Osteocyte (in vitro differentiated cells): ENCODE measurements around the gene ALOX12. TPM values are rescaled to one million over a fixed set of nuclear protein-coding genes. Genes with fewer than 3 reads are reported as not detected.
A peak's percentile ranks its signal among the peaks of the same experiment; 100 is the strongest.
"Not testable (repeated sequence)": the region's sequence is repeated elsewhere in the genome, so short reads cannot be mapped to it uniquely, and the experiment has no call there.

Source experiments
- DNase-seq: peaks from one replicate; pipeline ENCODE4 v3.0.0; 2021; ENCODE audit warnings: mixed read lengths; ENCODE audit not compliant: unreplicated experiment; ENCODE audit errors: extremely low spot score
- H3K27ac Mint-ChIP-seq: one replicate; pipeline ENCODE4 v1.8.0; 2021; ENCODE audit warnings: mild to moderate bottlenecking, mixed read lengths; ENCODE audit not compliant: unreplicated experiment
- H3K27me3 Mint-ChIP-seq: one replicate; pipeline ENCODE4 v1.8.0; 2021; ENCODE audit warnings: mixed read lengths; ENCODE audit not compliant: unreplicated experiment
- H3K36me3 Mint-ChIP-seq: one replicate; pipeline ENCODE4 v1.8.0; 2021; ENCODE audit warnings: mixed read lengths; ENCODE audit not compliant: unreplicated experiment
- H3K4me1 Mint-ChIP-seq: one replicate; pipeline ENCODE4 v1.8.0; 2021; ENCODE audit warnings: mixed read lengths; ENCODE audit not compliant: unreplicated experiment
- H3K4me3 Mint-ChIP-seq: one replicate; pipeline ENCODE4 v1.8.0; 2021; ENCODE audit warnings: mild to moderate bottlenecking, moderate library complexity, mixed read lengths; ENCODE audit not compliant: unreplicated experiment
- H3K9me3 Mint-ChIP-seq: one replicate; pipeline ENCODE4 v1.8.0; 2021; ENCODE audit warnings: mixed read lengths; ENCODE audit not compliant: unreplicated experiment
- CTCF ChIP-seq: fragments of 200-600 bp; sonication (generic); IDR thresholded peaks from 2 replicates; pipeline ENCODE4 v1.5.0; 2021; ENCODE audit warnings: antibody characterized with exemption, mild to moderate bottlenecking, moderate library complexity
- total RNA-seq: library from RNA; stranded (reverse); gene quantifications from 2 replicates; pipeline ENCODE4 v1.2.1, GENCODE V29; 2021

The ALOX12 gene
- total RNA-seq, 1 donor from 2014 or later, result not detected

- Mint-ChIP-seq H3K27me3 (no peaks in the 10 kb centered on the region), H3K27ac (no peak overlapping the region), H3K36me3 (peaks cover 2% of the 10 kb centered on the region), H3K4me3 (no peak overlapping the region), H3K9me3 (no peaks in the 10 kb centered on the region), H3K4me1 (no peaks in the 10 kb centered on the region)
- peak; percentile 36 for DNase-seq
- TF ChIP-seq CTCF, result no peak
Measured at GRCh38 chr17:6985266-6985665, 10.6 kb upstream of the ALOX12 start.

GRCh38 chr17:6986676-6987075 is 9.2 kb upstream of the ALOX12 start:
- no peaks in the 10 kb centered on the region for H3K4me1 Mint-ChIP-seq
- TF ChIP-seq CTCF, result no peak

GRCh38 chr17:6989779-6990178 is 6.1 kb upstream of the ALOX12 start:
- Mint-ChIP-seq H3K9me3 (no peaks in the 10 kb centered on the region), H3K4me1 (no peaks in the 10 kb centered on the region), H3K4me3 (no peak overlapping the region), H3K27ac (no peak overlapping the region), H3K27me3 (no peaks in the 10 kb centered on the region), H3K36me3 (no peaks in the 10 kb centered on the region)
- no peak for TF ChIP-seq CTCF
- no peak for DNase-seq

More at GRCh38 chr17:6986676-6987075, 9.2 kb upstream of the ALOX12 start:
- Mint-ChIP-seq H3K27ac (no peak overlapping the region), H3K36me3 (no peaks in the 10 kb centered on the region), H3K9me3 (no peaks in the 10 kb centered on the region), H3K4me3 (no peak overlapping the region), H3K27me3 (no peaks in the 10 kb centered on the region)
- no peak for DNase-seq

- H3K4me3 Mint-ChIP-seq, H3K27ac Mint-ChIP-seq, H3K27me3 Mint-ChIP-seq, H3K4me1 Mint-ChIP-seq, H3K9me3 Mint-ChIP-seq, DNase-seq: not testable (repeated sequence)
- H3K36me3 Mint-ChIP-seq, result peaks cover 12% of the 10 kb centered on the region
Measured at GRCh38 chr17:6993613-6994056, 2.2 kb upstream of the ALOX12 start.

GRCh38 chr17:6994118-6994598 is 1.7 kb upstream of the ALOX12 start:
- Mint-ChIP-seq H3K4me3 (no peak overlapping the region), H3K9me3 (no peaks in the 10 kb centered on the region), H3K27ac (no peak overlapping the region), H3K36me3 (peaks cover 16% of the 10 kb centered on the region), H3K4me1 (no peaks in the 10 kb centered on the region), H3K27me3 (no peaks in the 10 kb centered on the region)
- no peak for TF ChIP-seq CTCF
- DNase-seq, result no peak
